Astrocyte (in vitro differentiated cells and primary cell): Measurements from ENCODE around the gene ITGB8.

ENCODE experiments used
- EZH2 ChIP-seq: IDR thresholded peaks from 2 replicates; pipeline ENCODE4 v1.6.1; 2012; ENCODE audit warnings: mild to moderate bottlenecking, low read length, inconsistent platforms; ENCODE audit not compliant: insufficient read depth
- TF ChIP-seq, protein P1 (sequence below): IDR thresholded peaks from 2 replicates; pipeline ENCODE4 v1.5.1; 2011; ENCODE audit warnings: low read depth, mild to moderate bottlenecking, inconsistent platforms, low read length, moderate library complexity; ENCODE audit not compliant: insufficient read depth

GRCh38 chr7:20310963-20311742 lies 19.5 kb upstream of the ITGB8 start:
- TF ChIP-seq, protein P1, sequence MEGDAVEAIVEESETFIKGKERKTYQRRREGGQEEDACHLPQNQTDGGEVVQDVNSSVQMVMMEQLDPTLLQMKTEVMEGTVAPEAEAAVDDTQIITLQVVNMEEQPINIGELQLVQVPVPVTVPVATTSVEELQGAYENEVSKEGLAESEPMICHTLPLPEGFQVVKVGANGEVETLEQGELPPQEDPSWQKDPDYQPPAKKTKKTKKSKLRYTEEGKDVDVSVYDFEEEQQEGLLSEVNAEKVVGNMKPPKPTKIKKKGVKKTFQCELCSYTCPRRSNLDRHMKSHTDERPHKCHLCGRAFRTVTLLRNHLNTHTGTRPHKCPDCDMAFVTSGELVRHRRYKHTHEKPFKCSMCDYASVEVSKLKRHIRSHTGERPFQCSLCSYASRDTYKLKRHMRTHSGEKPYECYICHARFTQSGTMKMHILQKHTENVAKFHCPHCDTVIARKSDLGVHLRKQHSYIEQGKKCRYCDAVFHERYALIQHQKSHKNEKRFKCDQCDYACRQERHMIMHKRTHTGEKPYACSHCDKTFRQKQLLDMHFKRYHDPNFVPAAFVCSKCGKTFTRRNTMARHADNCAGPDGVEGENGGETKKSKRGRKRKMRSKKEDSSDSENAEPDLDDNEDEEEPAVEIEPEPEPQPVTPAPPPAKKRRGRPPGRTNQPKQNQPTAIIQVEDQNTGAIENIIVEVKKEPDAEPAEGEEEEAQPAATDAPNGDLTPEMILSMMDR = peak; percentile 48
- TF ChIP-seq EZH2 = no peak
